Thyroid gland (tissue), 4 donors: ENCODE measurements around the gene TMEM237.

Experiments
- CTCF ChIP-seq, 6 experiments: fragments of 200-600 bp in 3 of 6; fragments of 450-650 bp in 3 of 6; sonication (generic) in 3 of 6; IDR thresholded peaks; one replicate each; pipeline ENCODE4 v1.5.1; 2016 to 2019; ENCODE audit warnings: antibody characterized with exemption in 6 of 6, mild to moderate bottlenecking in 2 of 6, inconsistent platforms in 1 of 6, moderate library complexity in 1 of 6
- POLR2A ChIP-seq, 2 donors: fragments of 450-650 bp; IDR thresholded peaks; one replicate each; pipeline ENCODE4 v1.6.1; 2017; ENCODE audit warnings: antibody characterized with exemption in 2 of 2, mild to moderate bottlenecking in 2 of 2, moderate library complexity in 1 of 2

GRCh38 chr2:201656102-201656501 lies 12.8 kb upstream of the TMEM237 start:
- TF ChIP-seq CTCF (IDR thresholded peaks at IDR 0.05) (no peak), POLR2A (IDR thresholded peaks at IDR 0.05) (no peak)
